Liver (tissue), 9 donors: ENCODE data around the gene TBC1D13. TPM values are rescaled to one million over a fixed set of nuclear protein-coding genes. Genes with fewer than 3 reads are reported as not detected.
A peak's percentile ranks its signal among the peaks of the same experiment; 100 is the strongest.

Source experiments
- DNase-seq: peaks from one replicate; pipeline ENCODE4 v3.0.0-alpha.2; 2017; ENCODE audit warnings: low spot score
- H3K27ac ChIP-seq, 2 donors: one replicate each; pipeline ENCODE4 v1.7.0; 2013; ENCODE audit warnings: inconsistent platforms in 2 of 2, low read length in 2 of 2, control low read depth in 1 of 2, low read depth in 1 of 2, mild to moderate bottlenecking in 1 of 2
- H3K27me3 ChIP-seq, 4 donors: one replicate each; pipeline versions ENCODE4 v1.6.1 to v1.7.0; 2013; ENCODE audit warnings: low read length in 3 of 4, inconsistent platforms in 1 of 4, mild to moderate bottlenecking in 1 of 4, moderate library complexity in 1 of 4; ENCODE audit not compliant: control insufficient read depth in 4 of 4, insufficient read depth in 4 of 4
- H3K36me3 ChIP-seq, 4 donors: one replicate each; pipeline versions ENCODE4 v1.6.1 to v1.7.0; 2013; ENCODE audit warnings: low read length in 3 of 4, mild to moderate bottlenecking in 3 of 4, low read depth in 1 of 4, moderate library complexity in 1 of 4; ENCODE audit not compliant: control insufficient read depth in 4 of 4, insufficient read depth in 3 of 4
- H3K4me1 ChIP-seq, 4 donors: one replicate each; pipeline versions ENCODE4 v1.6.1 to v1.7.0; 2013; ENCODE audit warnings: low read length in 3 of 4, mild to moderate bottlenecking in 3 of 4, moderate library complexity in 1 of 4; ENCODE audit not compliant: control insufficient read depth in 4 of 4, insufficient read depth in 4 of 4
- H3K4me3 ChIP-seq, 3 donors: one replicate each; pipeline versions ENCODE4 v1.6.1 to v1.7.0; 2013; ENCODE audit warnings: low read length in 3 of 3, control low read depth in 1 of 3, low read depth in 1 of 3, mild to moderate bottlenecking in 1 of 3
- H3K9ac ChIP-seq, 2 donors: one replicate each; pipeline ENCODE4 v1.7.0; 2013; ENCODE audit warnings: low read length in 2 of 2, mild to moderate bottlenecking in 2 of 2, moderate library complexity in 2 of 2, control low read depth in 1 of 2, low read depth in 1 of 2
- H3K9me3 ChIP-seq, 4 donors: one replicate each; pipeline versions ENCODE4 v1.6.1 to v1.7.0; 2013; ENCODE audit warnings: low read length in 3 of 4; ENCODE audit not compliant: control insufficient read depth in 4 of 4
- EGR1 ChIP-seq, 2 donors: IDR thresholded peaks; 2 replicates each; pipeline ENCODE4 v1.6.1; 2016 to 2018; ENCODE audit warnings: antibody characterized with exemption in 2 of 2, low read depth in 2 of 2
- FOXA1 ChIP-seq: IDR thresholded peaks from 2 replicates; pipeline ENCODE4 v1.6.1; 2016; ENCODE audit warnings: antibody characterized with exemption
- FOXA2 ChIP-seq: IDR thresholded peaks from 2 replicates; pipeline ENCODE4 v1.6.1; 2016; ENCODE audit warnings: antibody characterized with exemption
- GABPA ChIP-seq, 2 donors: IDR thresholded peaks in 1 of 2; conservative IDR thresholded peaks in 1 of 2; 2 replicates each; pipeline ENCODE4 v1.6.1; 2016; ENCODE audit warnings: antibody characterized with exemption in 2 of 2, mild to moderate bottlenecking in 1 of 2, moderate library complexity in 1 of 2
- JUND ChIP-seq, 2 donors: IDR thresholded peaks; 2 replicates each; pipeline ENCODE4 v1.6.1; 2016; ENCODE audit warnings: antibody characterized with exemption in 2 of 2
- NR2F2 ChIP-seq: IDR thresholded peaks from 2 replicates; pipeline ENCODE4 v1.6.1; 2016; ENCODE audit warnings: antibody characterized with exemption
- RAD21 ChIP-seq, 2 donors: IDR thresholded peaks; 2 replicates each; pipeline ENCODE4 v1.6.1; 2016; ENCODE audit warnings: antibody characterized with exemption in 2 of 2, mild to moderate bottlenecking in 2 of 2
- RXRA ChIP-seq, 2 donors: IDR thresholded peaks; 2 replicates each; pipeline ENCODE4 v1.6.1; 2017 to 2018; ENCODE audit warnings: antibody characterized with exemption in 2 of 2, mild to moderate bottlenecking in 1 of 2
- SP1 ChIP-seq: IDR thresholded peaks from 2 replicates; pipeline ENCODE4 v1.6.1; 2018; ENCODE audit warnings: antibody characterized with exemption, mild to moderate bottlenecking
- TAF1 ChIP-seq: conservative IDR thresholded peaks from 2 replicates; pipeline ENCODE4 v1.6.1; 2016; ENCODE audit warnings: antibody characterized with exemption, mild to moderate bottlenecking
- YY1 ChIP-seq: IDR thresholded peaks from 2 replicates; pipeline ENCODE4 v1.6.1; 2016; ENCODE audit warnings: antibody characterized with exemption, mild to moderate bottlenecking
- WGBS: extraction: QIAGEN DNeasy Blood & Tissue Kit; methylation state at CpG from one replicate; pipeline ENCODE4 v1.1.7; 2013; 5-methylcytosine and 5-hydroxymethylcytosine counted together
- polyA plus RNA-seq, 2 donors: library from polyadenylated mRNA; stranded (reverse) in 1 of 2; unstranded in 1 of 2; fragments of 200-250 nt in 1 of 2; fragments of >200 nt in 1 of 2; fragmentation: Nextera tagmentation in 1 of 2; extraction: Ambion mirVana in 1 of 2; gene quantifications; one replicate each; pipeline versions ENCODE4 v1.2.1 to v1.2.3, GENCODE V29; 2013 to 2015
- total RNA-seq, 2 donors: library from RNA; depleted of rRNA; stranded (reverse); fragments of >200 nt; gene quantifications; one replicate each; pipeline ENCODE4 v1.2.3, GENCODE V29; 2014
- TF ChIP-seq, protein P1 (sequence below): fragments of 150-350 bp; IDR thresholded peaks from 2 replicates; pipeline ENCODE4 v1.5.1; 2017; ENCODE audit warnings: improper control_type of control experiment, low read depth, low read length; ENCODE audit not compliant: missing input control
- TF ChIP-seq, protein P2 (sequence below): IDR thresholded peaks from 2 replicates; pipeline ENCODE4 v1.6.1; 2016; ENCODE audit warnings: antibody characterized with exemption, mild to moderate bottlenecking
- TF ChIP-seq, protein P3 (sequence below): IDR thresholded peaks from 2 replicates; pipeline ENCODE4 v1.6.1; 2016; ENCODE audit warnings: antibody characterized with exemption
- TF ChIP-seq, protein P4 (sequence below): IDR thresholded peaks from 2 replicates; pipeline ENCODE4 v1.6.1; 2016; ENCODE audit warnings: antibody characterized with exemption
- TF ChIP-seq, protein P5 (sequence below): IDR thresholded peaks from 2 replicates; pipeline ENCODE4 v1.6.1; 2016; ENCODE audit warnings: antibody characterized with exemption
- donor health status: healthy.
- donor health status: healthy.
- donor health status: healthy.
- donor health status: healthy.
- donor health status: healthy.

The TBC1D13 gene
- total and polyA plus RNA-seq, 4 donors: 6.3 to 11.7 (median 8.0) TPM

DNA sequence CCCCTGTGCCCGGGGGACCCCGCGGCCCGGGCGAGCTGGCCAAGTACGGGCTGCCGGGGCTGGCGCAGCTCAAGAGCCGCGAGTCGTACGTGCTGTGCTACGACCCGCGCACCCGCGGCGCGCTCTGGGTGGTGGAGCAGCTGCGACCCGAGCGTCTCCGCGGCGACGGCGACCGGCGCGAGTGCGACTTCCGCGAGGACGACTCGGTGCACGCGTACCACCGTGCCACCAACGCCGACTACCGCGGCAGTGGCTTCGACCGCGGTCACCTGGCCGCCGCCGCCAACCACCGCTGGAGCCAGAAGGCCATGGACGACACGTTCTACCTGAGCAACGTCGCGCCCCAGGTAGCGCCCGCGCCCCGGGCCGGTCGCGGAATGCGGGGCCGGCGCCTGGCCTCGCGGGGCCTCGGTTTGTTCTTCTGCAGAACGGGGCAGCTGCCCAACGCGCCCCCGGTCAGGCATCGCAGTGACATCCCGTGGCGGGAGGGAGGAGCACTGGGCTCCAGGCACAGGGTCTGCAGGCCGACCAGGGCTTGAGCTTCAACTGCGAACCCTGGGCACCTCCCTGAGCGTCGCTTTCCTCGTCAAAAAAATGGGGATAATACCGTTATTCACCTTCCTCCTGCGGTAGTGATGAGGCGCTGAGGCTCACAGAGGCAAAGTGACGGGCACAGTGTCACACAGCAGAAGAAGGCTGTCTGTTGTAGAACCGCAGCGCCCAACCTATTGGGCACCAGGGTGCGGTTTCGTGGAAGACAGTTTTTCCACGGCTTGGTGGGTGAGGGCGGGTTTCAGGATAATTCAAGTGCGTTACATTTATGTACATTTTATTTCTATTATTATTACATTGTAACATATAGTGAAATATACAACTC is 32.0 kb downstream of the TBC1D13 start:
- no peak for DNase-seq
- H3K4me1 ChIP-seq: peaks cover 15 to 32% (median 23%) of the 10 kb centered on the region in 4 donors
- H3K4me3 ChIP-seq: peak overlapping the region; percentile 27 to 86 (median 46)
- peaks cover 0 to 17% (median 7%) of the 10 kb centered on the region in 4 donors for H3K36me3 ChIP-seq
- peak overlapping the region in 1 of 2 donors; percentile 21 for H3K27ac ChIP-seq
- no peaks in the 10 kb centered on the region for H3K9me3 ChIP-seq
- no peaks in the 10 kb centered on the region for H3K27me3 ChIP-seq
- TF ChIP-seq SP1: no peak
- TF ChIP-seq JUND (IDR thresholded peaks at IDR 0.05): no peak
- TF ChIP-seq, protein P1, sequence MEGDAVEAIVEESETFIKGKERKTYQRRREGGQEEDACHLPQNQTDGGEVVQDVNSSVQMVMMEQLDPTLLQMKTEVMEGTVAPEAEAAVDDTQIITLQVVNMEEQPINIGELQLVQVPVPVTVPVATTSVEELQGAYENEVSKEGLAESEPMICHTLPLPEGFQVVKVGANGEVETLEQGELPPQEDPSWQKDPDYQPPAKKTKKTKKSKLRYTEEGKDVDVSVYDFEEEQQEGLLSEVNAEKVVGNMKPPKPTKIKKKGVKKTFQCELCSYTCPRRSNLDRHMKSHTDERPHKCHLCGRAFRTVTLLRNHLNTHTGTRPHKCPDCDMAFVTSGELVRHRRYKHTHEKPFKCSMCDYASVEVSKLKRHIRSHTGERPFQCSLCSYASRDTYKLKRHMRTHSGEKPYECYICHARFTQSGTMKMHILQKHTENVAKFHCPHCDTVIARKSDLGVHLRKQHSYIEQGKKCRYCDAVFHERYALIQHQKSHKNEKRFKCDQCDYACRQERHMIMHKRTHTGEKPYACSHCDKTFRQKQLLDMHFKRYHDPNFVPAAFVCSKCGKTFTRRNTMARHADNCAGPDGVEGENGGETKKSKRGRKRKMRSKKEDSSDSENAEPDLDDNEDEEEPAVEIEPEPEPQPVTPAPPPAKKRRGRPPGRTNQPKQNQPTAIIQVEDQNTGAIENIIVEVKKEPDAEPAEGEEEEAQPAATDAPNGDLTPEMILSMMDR: no peak
- TF ChIP-seq RAD21 (IDR thresholded peaks at IDR 0.05): no peak
- TF ChIP-seq GABPA (IDR thresholded peaks at IDR 0.05 in 1 of 2, conservative IDR thresholded peaks at IDR 0.05 in 1 of 2): no peak
- TF ChIP-seq, protein P2, sequence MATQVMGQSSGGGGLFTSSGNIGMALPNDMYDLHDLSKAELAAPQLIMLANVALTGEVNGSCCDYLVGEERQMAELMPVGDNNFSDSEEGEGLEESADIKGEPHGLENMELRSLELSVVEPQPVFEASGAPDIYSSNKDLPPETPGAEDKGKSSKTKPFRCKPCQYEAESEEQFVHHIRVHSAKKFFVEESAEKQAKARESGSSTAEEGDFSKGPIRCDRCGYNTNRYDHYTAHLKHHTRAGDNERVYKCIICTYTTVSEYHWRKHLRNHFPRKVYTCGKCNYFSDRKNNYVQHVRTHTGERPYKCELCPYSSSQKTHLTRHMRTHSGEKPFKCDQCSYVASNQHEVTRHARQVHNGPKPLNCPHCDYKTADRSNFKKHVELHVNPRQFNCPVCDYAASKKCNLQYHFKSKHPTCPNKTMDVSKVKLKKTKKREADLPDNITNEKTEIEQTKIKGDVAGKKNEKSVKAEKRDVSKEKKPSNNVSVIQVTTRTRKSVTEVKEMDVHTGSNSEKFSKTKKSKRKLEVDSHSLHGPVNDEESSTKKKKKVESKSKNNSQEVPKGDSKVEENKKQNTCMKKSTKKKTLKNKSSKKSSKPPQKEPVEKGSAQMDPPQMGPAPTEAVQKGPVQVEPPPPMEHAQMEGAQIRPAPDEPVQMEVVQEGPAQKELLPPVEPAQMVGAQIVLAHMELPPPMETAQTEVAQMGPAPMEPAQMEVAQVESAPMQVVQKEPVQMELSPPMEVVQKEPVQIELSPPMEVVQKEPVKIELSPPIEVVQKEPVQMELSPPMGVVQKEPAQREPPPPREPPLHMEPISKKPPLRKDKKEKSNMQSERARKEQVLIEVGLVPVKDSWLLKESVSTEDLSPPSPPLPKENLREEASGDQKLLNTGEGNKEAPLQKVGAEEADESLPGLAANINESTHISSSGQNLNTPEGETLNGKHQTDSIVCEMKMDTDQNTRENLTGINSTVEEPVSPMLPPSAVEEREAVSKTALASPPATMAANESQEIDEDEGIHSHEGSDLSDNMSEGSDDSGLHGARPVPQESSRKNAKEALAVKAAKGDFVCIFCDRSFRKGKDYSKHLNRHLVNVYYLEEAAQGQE: no peak
- no peak for TF ChIP-seq FOXA1
- no peak for TF ChIP-seq EGR1 (IDR thresholded peaks at IDR 0.05; ENCODE audit: low read depth in 2 of 2)
- TF ChIP-seq, protein P3, sequence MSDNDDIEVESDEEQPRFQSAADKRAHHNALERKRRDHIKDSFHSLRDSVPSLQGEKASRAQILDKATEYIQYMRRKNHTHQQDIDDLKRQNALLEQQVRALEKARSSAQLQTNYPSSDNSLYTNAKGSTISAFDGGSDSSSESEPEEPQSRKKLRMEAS: no peak
- TF ChIP-seq, protein P4, sequence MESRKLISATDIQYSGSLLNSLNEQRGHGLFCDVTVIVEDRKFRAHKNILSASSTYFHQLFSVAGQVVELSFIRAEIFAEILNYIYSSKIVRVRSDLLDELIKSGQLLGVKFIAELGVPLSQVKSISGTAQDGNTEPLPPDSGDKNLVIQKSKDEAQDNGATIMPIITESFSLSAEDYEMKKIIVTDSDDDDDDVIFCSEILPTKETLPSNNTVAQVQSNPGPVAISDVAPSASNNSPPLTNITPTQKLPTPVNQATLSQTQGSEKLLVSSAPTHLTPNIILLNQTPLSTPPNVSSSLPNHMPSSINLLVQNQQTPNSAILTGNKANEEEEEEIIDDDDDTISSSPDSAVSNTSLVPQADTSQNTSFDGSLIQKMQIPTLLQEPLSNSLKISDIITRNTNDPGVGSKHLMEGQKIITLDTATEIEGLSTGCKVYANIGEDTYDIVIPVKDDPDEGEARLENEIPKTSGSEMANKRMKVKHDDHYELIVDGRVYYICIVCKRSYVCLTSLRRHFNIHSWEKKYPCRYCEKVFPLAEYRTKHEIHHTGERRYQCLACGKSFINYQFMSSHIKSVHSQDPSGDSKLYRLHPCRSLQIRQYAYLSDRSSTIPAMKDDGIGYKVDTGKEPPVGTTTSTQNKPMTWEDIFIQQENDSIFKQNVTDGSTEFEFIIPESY: no peak
- TF ChIP-seq YY1: no peak
- TF ChIP-seq FOXA2: no peak
- TF ChIP-seq TAF1: no peak
- TF ChIP-seq RXRA (IDR thresholded peaks at IDR 0.05): no peak
- TF ChIP-seq NR2F2: no peak
- TF ChIP-seq, protein P5, sequence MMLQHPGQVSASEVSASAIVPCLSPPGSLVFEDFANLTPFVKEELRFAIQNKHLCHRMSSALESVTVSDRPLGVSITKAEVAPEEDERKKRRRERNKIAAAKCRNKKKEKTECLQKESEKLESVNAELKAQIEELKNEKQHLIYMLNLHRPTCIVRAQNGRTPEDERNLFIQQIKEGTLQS: no peak
- no peak overlapping the region for H3K9ac ChIP-seq
- WGBS: 8% methylated on average over 90 of the region's 90 CpGs
